ENCODE results near the gene GRIN3B.
A peak's percentile ranks its signal among the peaks of the same experiment; 100 is the strongest.
"Not testable (repeated sequence)": the region's sequence is repeated elsewhere in the genome, so short reads cannot be mapped to it uniquely, and the experiment has no call there.

Gene GRIN3B, protein sequence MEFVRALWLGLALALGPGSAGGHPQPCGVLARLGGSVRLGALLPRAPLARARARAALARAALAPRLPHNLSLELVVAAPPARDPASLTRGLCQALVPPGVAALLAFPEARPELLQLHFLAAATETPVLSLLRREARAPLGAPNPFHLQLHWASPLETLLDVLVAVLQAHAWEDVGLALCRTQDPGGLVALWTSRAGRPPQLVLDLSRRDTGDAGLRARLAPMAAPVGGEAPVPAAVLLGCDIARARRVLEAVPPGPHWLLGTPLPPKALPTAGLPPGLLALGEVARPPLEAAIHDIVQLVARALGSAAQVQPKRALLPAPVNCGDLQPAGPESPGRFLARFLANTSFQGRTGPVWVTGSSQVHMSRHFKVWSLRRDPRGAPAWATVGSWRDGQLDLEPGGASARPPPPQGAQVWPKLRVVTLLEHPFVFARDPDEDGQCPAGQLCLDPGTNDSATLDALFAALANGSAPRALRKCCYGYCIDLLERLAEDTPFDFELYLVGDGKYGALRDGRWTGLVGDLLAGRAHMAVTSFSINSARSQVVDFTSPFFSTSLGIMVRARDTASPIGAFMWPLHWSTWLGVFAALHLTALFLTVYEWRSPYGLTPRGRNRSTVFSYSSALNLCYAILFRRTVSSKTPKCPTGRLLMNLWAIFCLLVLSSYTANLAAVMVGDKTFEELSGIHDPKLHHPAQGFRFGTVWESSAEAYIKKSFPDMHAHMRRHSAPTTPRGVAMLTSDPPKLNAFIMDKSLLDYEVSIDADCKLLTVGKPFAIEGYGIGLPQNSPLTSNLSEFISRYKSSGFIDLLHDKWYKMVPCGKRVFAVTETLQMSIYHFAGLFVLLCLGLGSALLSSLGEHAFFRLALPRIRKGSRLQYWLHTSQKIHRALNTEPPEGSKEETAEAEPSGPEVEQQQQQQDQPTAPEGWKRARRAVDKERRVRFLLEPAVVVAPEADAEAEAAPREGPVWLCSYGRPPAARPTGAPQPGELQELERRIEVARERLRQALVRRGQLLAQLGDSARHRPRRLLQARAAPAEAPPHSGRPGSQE

DNA sequence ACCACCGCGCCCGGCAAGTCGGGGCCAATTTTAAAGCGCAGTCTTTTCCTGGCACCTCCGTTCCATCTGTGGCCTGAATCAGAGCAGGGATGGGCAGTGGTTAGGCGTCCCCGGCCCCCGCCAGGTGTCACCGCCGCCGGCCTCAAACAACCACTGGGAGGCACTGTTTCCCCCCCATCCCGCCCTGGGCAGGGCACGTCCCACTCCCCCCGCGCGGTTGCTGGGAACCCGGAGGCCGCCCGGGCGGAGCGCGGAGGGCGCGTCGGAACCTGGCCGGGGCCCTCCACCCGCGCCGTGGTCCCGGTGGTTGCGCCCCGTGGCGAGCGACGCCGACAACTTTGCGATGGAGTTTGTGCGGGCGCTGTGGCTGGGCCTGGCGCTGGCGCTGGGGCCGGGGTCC, at the start of gene GRIN3B:
Gene GRIN3B (plus strand): TSS at position 325 of the 400 bp plus-strand sequence. CDS start 19 bp downstream, at position 344.
- DNase-seq (ENCODE audit: low read depth) = peak; percentile 54

DNA sequence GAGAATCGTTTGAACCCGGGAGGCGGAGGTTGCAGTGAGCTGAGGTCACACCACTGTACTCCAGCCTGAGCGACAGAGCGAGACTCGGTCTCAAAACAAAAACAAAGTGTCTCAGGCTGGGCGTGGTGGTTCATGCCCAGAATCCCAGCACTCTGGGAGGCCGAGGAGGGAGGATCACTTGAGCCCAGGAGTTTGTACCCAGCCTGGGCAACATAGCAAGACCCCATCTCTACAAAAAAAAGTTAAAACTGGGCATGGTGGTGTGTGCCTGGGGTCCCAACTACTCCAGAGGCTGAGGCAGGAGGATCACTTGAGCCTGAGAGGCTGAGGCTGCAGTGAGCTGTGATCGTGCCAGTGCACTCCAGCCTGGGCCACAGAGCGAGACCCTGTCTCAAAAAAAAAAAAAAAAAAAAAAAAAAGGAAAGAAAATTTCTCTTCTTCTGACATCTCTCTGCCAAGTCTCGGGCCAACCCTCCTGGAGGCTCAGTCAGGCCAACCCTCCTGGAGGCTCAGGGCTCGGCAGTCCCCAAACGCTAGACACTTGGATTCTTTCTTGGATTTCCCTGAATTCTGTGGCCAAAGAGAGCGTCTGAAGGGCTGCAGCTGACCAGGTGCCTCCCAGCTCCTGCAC, 48.1 kb upstream of the GRIN3B start:
- no peak for DNase-seq (ENCODE audit: low read depth)

DNA sequence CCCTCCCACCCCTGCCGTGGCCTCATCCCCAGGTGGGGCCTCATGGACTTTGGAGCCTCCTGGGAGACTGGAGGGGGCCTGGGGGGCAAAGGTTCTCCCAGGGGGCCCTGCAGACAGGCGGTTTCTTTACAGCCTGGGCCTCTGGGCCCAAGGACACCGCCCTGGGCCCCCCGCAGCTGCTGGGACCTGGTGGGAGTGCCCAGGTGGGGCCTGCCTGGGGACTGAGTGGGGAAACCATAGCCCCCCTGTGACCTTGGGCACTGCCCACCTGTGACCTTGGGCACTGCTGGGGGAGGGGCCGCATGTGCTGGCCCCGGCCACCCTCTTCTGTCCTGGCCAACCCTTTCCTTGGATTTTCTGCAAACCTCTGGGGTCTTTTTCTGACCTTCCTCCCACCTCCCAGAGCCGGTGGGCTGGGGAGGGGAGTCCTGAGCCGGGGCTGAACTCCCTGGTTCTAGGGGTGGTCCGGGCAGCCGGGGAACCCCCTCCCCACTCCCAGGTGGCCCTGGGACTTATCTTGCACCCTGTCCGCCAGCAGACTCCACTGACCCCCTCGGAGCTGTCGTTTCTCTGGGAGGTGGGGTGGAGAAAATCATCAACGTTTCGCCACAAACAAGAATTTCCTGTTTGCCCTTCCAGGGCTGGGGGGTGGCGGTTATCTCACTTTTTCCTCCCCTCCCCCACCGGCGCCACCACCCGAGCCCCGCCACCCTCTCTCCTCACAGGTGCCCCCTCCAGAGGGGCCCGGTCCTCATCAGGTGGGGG, 47.4 kb upstream of the GRIN3B start:
- DNase-seq (ENCODE audit: low read depth) = peak; percentile 65

DNA sequence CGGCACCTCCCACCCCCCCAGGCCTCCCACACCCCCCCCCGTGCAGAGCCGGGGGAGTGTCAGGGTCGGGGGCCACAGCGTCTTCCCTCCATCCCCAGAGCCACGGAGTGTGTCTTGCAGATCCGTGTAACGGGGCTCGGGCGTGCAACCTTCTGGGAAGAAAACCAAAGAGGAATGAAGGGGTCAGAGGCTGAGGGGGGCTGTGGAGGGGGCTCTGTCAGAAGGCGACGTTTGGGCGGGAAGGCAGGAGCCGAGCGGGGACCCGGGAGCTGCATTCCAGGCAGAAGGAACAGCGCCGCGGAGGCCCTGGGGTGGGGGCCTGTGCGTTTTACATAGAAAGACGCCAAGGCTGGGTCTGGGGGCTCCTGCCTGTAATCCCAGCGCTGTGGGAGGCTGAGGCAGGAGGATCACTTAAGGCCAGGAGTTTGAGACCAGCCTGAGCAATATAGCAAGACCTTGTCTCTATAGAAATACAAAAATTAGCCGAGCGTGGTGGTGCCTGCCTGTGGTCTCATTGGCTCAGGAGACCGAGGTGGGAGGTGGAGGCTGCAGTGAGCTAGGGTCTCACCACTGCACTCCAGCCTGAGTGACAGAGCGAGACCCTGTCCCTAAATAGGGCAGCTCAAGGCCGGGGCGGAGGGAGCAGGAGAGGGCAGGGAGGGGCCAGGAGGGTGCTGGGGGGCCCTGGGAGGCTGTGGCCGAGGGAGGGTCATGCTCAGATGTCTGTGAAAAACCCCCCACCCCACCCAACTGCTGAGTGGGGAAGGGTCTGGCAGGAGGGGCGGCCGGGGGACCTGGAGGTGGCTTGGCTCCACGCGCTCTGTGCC, 46.6 kb upstream of the GRIN3B start:
- no peak for DNase-seq (ENCODE audit: low read depth)

DNA sequence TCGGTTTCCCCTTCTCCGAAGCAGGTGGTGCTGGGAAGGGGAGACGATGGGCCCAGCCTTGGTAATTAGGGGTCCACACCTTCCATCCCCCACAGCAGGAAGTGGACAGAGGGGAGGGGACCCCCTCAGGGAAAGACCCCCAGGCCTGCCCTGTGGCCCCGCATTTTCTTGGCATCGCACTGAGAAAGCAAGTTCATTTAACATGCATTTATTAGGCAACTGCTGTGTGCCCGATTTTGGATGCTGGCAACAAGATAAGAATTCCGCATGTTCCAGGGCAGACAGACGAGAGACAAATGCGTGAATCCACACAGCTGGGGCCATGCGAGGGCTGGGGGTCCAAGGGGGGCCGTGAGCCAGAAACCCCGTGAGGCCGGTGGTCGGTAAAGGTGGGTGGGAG, 45.9 kb upstream of the GRIN3B start:
- no peak for DNase-seq (ENCODE audit: low read depth)

DNA sequence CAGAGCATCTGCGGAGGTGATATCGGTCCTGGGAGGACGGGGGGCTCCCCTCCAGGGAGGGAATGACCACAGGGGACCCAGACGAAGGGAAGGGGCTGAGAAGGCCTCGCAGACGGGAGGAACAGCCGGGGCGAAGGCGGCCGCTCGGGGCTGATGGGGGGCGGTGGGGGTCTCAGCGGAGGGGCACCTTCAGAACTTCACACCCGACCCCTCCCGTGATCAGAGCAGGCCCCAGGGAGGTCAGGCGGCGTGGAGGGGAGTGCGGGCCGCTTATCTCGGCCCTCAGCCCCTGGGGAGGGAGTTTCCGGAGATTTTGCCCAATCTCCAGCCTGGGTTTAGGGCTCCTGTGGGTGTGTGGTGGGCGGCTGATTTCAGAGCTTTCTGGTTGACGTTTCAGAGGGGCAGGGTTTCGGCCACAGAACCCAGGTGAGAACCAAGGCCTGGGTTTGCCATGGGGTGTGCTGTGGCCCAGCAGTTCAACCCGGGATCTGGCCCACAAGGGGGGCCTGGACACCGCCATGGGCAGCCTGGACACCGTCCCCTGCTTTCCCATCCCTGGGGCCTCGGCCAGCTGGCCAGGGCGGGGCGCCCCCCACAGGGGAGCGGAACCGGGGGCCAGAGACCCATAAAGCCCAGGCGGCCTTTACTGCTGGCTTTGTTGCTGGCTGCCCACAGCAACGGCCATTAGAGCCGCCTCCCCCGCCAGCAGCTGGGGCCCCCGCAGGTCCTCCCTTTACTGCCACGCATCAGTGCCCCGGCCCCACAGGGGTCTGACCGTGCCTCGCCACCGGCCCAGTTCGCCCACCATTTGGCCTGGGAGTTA, 45.3 kb upstream of the GRIN3B start:
- no peak for DNase-seq (ENCODE audit: low read depth)

DNA sequence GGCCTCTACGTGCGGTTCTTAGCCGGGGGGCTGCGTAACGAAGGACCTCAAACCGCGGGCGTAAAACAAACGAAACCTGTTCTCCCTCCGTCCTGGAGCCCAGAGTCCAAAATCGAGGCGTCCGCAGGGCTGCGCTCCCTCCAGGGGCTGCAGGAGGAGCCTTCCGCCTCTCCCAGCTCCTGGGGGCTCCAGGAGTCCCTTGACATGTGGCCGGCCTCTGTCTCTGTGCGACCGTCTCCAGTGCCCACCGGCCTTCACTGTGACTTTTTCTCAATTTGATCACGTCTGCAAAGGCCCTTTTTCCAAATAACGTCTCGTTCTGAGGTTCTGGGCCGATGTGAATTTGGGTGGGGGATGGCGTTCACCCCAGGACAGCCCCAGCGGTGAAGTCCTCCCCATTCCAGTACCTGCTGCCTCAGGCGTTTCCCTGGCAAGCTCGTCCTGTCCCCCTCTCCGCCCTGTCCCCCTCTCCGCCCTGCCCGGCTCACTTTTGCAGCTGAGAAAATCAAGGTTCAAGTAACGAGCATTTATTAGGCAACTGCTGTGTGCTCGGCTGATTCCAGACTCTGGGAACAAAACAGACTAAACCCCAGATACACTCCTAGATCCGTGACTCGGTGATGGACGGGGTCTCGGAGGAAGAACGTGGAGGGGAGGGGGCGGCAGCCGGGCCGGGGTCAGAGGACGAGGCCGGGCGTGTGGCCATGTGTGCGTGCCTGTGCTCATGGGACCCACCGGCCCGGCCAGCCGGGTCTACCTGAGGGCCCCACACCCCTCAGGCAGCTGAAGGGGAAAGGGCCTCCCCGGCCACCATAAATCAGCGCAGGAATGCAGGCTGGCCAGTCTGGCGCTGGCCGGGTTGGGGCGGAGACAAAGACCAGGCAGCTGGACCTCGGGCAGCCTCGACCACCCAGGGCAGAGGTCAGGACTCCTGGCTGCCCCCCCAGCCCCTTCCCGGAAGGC, 44.1 kb upstream of the GRIN3B start:
- DNase-seq (ENCODE audit: low read depth) = no peak

DNA sequence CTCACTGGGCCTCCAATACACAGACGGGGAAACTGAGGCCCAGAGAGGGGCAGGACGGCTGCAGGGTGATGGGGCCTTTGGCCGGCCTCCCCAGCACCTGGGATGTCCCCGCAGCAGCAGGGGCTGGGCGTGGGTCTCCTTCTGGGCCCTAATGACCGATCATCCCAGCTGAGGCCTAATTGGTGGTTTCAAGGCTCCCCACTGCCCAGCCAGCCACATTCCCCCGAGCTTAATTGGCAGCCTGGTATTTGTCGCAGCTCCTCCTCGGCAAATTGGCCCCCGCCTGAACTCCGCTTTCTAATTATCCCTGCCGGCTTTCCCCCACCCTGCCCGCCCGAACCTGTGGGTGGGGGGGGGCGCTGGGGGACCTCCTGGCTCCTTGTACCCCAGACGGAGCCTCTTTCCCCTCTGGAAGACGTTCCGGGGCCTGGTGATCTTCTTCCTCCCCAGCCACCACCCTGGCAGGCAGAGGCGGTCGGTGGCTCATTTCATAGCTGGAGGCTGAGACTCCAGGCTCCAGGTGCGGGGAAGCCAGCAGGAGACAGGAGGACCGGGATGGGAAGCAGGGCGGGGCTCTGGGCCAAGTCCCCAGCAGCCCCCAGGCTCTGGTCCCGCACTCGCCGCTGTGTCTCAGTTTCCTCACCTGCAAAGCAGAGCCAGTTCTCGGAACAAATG, 43.3 kb upstream of the GRIN3B start:
- DNase-seq (ENCODE audit: low read depth) = peak; percentile 84

DNA sequence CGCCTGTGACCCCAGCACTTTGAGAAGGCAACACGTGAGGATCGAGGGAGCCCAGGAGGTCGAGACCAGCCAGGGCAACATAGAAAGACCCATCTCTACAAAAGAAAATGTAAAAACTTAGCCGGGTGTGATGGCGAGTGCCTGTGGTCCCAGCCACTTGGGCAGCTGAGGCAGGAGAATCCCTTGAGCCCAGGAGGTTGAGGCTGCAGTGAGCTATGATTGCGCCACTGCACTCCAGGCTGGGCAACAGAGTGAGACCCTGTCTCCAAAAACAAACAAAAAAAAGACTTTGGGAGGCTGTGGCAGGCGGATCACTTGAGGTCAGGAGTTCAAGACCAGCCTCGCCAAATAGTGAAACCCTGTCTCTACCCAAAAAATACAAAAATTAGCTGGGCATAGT, 42.6 kb upstream of the GRIN3B start:
- DNase-seq (ENCODE audit: low read depth) = not testable (repeated sequence)

DNA sequence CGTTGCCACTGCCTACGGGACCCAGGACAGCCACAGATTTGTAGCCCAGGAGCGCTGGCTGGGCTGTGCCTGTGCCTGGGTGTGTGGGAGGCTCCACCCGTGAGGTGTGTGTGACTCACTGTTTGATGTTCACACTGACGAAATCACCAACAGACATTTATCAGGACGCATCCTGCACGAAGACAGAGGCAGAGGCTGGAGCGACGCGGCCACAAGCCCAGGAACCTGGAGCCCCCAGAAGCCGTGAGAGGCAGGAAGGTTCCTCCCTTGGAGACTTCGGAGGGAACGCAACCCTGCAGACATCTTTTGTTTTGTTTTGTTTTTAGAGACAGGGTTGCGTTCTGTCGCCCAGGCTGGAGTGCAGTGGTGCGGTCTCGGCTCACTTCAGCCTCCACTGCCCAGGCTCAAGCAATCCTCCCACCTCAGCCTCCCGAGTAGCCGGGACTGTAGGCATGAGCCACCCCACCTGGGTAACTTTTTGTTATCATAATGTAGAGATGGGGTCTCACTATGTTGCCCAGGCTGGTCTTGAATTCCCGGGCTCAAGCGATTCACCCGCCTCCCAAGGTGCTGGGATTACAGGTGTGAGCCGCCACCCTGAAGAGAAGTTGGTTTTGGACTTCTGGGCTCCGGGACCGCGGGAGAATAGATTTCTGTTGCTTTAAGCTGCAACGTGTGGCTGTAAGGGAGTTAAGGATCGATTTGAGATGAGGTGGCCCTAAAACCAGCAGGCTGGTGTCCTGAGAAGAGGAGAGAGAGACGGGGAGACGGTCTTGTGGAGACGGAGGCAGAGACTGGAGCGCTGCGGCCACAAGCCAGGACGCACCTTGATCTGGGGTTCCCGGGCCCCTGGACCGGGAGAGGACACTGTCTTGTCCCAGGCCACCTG, 41.0 kb upstream of the GRIN3B start:
- DNase-seq (ENCODE audit: low read depth) = peak; percentile 37

DNA sequence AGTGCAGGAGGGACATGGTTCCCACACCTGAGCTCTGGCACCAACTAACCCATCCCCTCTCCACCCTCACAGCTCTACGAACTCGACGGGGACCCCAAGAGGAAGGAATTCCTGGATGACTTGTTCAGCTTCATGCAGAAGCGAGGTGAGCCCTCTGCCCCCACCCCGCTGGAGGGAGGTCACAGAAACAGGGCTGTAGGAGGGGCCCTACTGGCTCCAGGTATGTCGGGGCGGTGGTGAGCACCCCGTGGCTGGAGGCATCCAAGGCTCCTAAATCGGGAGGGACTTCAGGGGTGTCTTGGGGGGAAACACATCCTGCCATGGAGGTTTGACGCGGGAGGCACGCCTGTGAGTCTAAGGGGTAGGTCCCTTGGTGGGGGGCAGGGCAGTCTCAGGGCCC, 40.2 kb upstream of the GRIN3B start:
- DNase-seq (ENCODE audit: low read depth) = no peak

DNA sequence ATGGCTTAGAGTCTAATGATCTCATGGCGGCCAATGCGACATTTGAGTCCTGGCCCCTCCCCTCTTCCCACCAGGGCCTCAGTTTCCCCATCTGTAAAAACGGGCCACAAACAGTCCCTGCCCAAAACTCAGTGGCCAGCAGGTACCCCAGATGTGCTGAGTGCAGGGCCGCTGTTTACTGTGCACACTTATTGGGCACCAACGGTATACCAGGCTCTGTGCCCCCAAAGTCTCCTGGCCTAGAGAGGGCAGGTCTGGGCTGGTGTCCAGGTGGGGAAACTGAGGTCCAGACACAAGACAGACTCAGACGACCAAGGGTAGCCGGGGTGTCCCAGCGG, 39.6 kb upstream of the GRIN3B start:
- no peak for DNase-seq (ENCODE audit: low read depth)

DNA sequence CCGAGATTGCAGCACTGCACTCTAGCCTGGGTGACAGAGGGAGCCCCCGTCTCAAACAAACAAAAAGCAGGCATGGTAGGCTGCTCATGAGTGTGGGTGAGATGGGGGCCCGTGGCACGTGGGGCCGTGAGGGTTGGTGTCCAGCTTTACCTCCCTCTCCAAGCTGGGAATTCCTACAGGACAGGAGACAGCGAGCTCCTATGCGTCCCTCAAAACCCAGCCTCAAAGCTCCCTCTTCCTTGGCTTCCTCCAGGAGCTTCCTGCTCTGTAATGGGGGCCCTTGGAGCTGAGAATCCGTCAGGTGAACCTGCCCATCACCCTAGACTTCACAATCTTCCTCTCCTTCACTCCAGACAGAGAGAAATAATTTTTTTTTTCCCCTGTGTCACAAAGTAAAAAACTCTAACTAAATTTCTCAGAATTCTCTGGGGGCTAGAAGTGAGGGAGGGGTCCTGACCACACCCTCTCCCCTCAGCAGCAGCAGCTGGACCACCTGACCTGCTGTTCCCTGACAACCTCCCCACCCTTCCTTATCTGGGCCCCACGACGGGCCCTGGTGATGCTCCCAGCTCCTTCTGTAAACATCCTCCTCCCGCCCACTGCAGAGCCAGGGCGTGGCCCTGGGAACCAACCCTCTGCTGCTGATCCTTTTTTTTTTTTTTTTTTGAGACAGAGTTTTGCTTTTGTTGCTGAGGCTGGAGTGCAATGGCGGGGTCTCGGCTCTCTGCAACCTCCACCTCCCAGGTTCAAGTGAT, 38.2 kb upstream of the GRIN3B start:
- peak; percentile 62 for DNase-seq (ENCODE audit: low read depth)

DNA sequence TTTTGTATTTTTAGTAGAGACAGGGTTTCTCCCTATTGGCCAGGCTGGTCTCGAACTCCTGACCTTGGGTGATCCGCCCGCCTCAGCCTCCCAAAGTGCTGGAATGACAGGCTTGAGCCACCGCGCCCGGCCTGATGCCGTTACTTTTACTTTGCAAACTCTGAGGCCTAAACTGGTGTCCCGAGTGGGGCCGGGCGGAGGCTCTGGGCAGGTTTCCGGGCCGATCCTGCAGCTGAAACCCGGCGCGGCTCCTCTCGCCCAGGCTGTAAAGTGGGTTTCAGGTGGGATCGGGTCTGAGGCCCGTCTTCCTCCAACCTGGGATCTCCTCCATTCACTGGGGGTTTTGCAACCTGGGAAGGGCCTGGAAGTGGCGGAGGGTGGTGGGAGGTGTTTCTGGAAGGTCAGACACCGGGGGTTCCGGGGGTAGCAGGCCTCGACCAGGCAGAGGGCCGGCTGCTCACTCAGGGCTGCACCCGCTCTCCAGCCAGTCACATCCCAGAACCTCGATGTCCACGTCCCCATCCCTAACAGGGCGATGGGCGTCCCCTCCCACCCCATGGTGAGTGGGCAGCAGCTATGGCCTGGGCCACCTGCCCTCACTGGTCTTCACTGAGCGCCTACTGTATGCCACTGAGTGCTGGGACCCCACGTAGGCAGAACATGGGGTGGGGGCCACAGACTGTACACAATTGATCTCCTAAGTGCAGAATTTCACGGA, 37.4 kb upstream of the GRIN3B start:
- DNase-seq (ENCODE audit: low read depth) = no peak

DNA sequence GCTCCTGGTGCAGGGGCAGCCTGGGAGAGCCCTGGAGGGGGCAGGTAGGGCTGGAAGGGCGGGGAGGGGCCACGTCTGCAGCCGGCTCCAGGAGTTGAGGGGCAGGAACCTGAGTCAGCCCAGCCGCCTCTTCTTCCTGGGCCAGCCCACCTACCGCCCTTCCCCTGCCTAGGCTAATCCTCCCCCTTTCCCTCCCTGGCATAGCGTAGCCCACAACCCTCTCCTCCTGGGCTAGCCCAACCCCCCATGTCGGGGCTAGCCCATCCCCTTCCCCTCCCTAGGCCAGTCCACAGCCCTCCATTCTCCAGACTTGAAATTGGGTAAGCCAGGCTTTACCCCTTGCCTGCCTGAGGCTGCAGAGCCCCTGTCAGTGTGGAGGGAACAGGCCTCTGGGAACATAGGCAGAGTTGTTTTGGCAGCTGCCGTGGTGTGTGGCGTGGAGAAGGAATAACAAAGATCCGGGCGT, 36.7 kb upstream of the GRIN3B start:
- no peak for DNase-seq (ENCODE audit: low read depth)

DNA sequence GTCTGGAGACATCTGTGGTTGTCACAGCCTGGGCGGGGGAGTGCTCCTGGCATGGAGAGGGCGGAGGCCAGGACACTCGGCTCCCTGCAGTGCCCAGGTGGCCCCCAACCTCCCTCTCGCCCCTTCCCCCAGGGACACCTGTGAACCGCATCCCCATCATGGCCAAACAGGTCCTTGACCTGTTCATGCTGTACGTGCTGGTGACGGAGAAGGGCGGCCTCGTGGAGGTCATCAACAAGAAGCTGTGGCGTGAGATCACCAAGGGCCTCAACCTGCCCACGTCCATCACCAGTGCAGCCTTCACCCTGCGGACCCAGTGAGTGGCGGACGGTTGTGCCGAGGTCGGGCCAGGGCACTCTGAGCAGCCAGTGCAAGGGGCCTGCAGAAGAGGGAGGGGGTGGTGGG, 36.1 kb upstream of the GRIN3B start:
- DNase-seq (ENCODE audit: low read depth) = no peak

Data from EH (cell line).